ENCODE results near the gene TRAF3. TPM values are rescaled to one million over a fixed set of nuclear protein-coding genes. Genes with fewer than 3 reads are reported as not detected.

The TRAF3 gene
- total RNA-seq, 2 experiments from 2014 or later = 74.4 to 76.8 TPM

GRCh38 chr14:102943454-102943853 lies 166.2 kb downstream of the TRAF3 start:
- CTCF ChIA-PET = no interaction called here
- DNase-seq = no peak
- Mint-ChIP-seq H3K27me3 (ENCODE audit: low read depth) (no peaks in the 10 kb centered on the region), H3K4me1 (ENCODE audit: low read depth) (peaks cover 16% of the 10 kb centered on the region), H3K36me3 (ENCODE audit: low read depth) (no peaks in the 10 kb centered on the region), H3K27ac (no peak overlapping the region), H3K9me3 (no peaks in the 10 kb centered on the region), H3K4me3 (no peak overlapping the region)
- intact Hi-C loops (cut with micrococcal nuclease) = no loop called here

GRCh38 chr14:102943979-102944378 lies 166.7 kb downstream of the TRAF3 start:
- Mint-ChIP-seq H3K27me3 (ENCODE audit: low read depth) (no peaks in the 10 kb centered on the region), H3K27ac (no peak overlapping the region), H3K4me3 (no peak overlapping the region), H3K4me1 (ENCODE audit: low read depth) (peaks cover 19% of the 10 kb centered on the region), H3K9me3 (no peaks in the 10 kb centered on the region), H3K36me3 (ENCODE audit: low read depth) (no peaks in the 10 kb centered on the region)
- intact Hi-C loops (cut with micrococcal nuclease) = no loop called here
- DNase-seq = no peak
- CTCF ChIA-PET = no interaction called here

- Mint-ChIP-seq H3K36me3 (ENCODE audit: low read depth) (no peaks in the 10 kb centered on the region), H3K9me3 (no peaks in the 10 kb centered on the region)
- CTCF ChIA-PET = interaction anchor here (0.6 kb wide), 1 partner anchor 1203 kb away, joined by 4 read pairs; no protein-coding TSS in a partner anchor
Measured at GRCh38 chr14:102944448-102945330, 167.4 kb downstream of the TRAF3 start.

GRCh38 chr14:102945346-102946130 lies 168.3 kb downstream of the TRAF3 start:
- DNase-seq = no peak
- H3K36me3 Mint-ChIP-seq (ENCODE audit: low read depth) = no peaks in the 10 kb centered on the region
- no peak overlapping the region for H3K4me3 Mint-ChIP-seq
- intact Hi-C loops (cut with micrococcal nuclease) = no loop called here
- no peaks in the 10 kb centered on the region for H3K9me3 Mint-ChIP-seq
- CTCF ChIA-PET = interaction anchor here (0.6 kb wide), 1 partner anchor 57 kb away, joined by 4 read pairs; no protein-coding TSS in a partner anchor
- H3K27me3 Mint-ChIP-seq (ENCODE audit: low read depth) = no peaks in the 10 kb centered on the region
- peaks cover 29% of the 10 kb centered on the region for H3K4me1 Mint-ChIP-seq (ENCODE audit: low read depth)
- no peak overlapping the region for H3K27ac Mint-ChIP-seq

More at GRCh38 chr14:102944448-102945330, 167.4 kb downstream of the TRAF3 start:
- H3K4me3 Mint-ChIP-seq = no peak overlapping the region
- H3K27ac Mint-ChIP-seq = no peak overlapping the region
- H3K4me1 Mint-ChIP-seq (ENCODE audit: low read depth) = peaks cover 26% of the 10 kb centered on the region
- H3K27me3 Mint-ChIP-seq (ENCODE audit: low read depth) = no peaks in the 10 kb centered on the region
- DNase-seq = no peak
- intact Hi-C loops (cut with micrococcal nuclease) = no loop called here

GRCh38 chr14:102947321-102948103 lies 170.3 kb downstream of the TRAF3 start:
- intact Hi-C loops (cut with micrococcal nuclease) = no loop called here
- H3K4me3 Mint-ChIP-seq = no peak overlapping the region

GRCh38 chr14:102948698-102949061 lies 171.4 kb downstream of the TRAF3 start:
- no peaks in the 10 kb centered on the region for H3K27me3 Mint-ChIP-seq (ENCODE audit: low read depth)
- intact Hi-C loops (cut with micrococcal nuclease) = no loop called here
- no peaks in the 10 kb centered on the region for H3K9me3 Mint-ChIP-seq
- no peaks in the 10 kb centered on the region for H3K36me3 Mint-ChIP-seq (ENCODE audit: low read depth)
- peak overlapping the region; percentile 28 for H3K27ac Mint-ChIP-seq
- no peak overlapping the region for H3K4me3 Mint-ChIP-seq
- no peak for DNase-seq
- CTCF ChIA-PET = no interaction called here
- H3K4me1 Mint-ChIP-seq (ENCODE audit: low read depth) = peaks cover 29% of the 10 kb centered on the region

More at GRCh38 chr14:102947321-102948103, 170.3 kb downstream of the TRAF3 start:
- Mint-ChIP-seq H3K9me3 (no peaks in the 10 kb centered on the region), H3K27me3 (ENCODE audit: low read depth) (no peaks in the 10 kb centered on the region), H3K4me1 (ENCODE audit: low read depth) (peaks cover 29% of the 10 kb centered on the region), H3K36me3 (ENCODE audit: low read depth) (no peaks in the 10 kb centered on the region), H3K27ac (peak overlapping the region; percentile 56)
- CTCF ChIA-PET = interaction anchor here (0.6 kb wide), 1 partner anchor 51 kb away, joined by 3 read pairs; no protein-coding TSS in a partner anchor
- no peak for DNase-seq

GRCh38 chr14:102949062-102949800 lies 172.0 kb downstream of the TRAF3 start:
- no peaks in the 10 kb centered on the region for H3K27me3 Mint-ChIP-seq (ENCODE audit: low read depth)
- peak overlapping the region; percentile 28 for H3K27ac Mint-ChIP-seq
- H3K9me3 Mint-ChIP-seq = no peaks in the 10 kb centered on the region
- H3K36me3 Mint-ChIP-seq (ENCODE audit: low read depth) = no peaks in the 10 kb centered on the region
- DNase-seq = peak; percentile 69
- intact Hi-C loops (cut with micrococcal nuclease) = no loop called here
- CTCF ChIA-PET = interaction anchor here (0.6 to 0.9 kb wide), 5 partner anchors 189 to 953 kb away, joined by 3 to 6 read pairs (median 3); no protein-coding TSS in a partner anchor
- H3K4me3 Mint-ChIP-seq = peak overlapping the region; percentile 4
- H3K4me1 Mint-ChIP-seq (ENCODE audit: low read depth) = peaks cover 29% of the 10 kb centered on the region

GRCh38 chr14:102949801-102950451 lies 172.7 kb downstream of the TRAF3 start:
- CTCF ChIA-PET = interaction anchor here (0.6 to 0.9 kb wide), 5 partner anchors 190 to 954 kb away, joined by 3 to 6 read pairs (median 3); no protein-coding TSS in a partner anchor
- peaks cover 29% of the 10 kb centered on the region for H3K4me1 Mint-ChIP-seq (ENCODE audit: low read depth)
- H3K36me3 Mint-ChIP-seq (ENCODE audit: low read depth) = no peaks in the 10 kb centered on the region
- DNase-seq = no peak
- no peak overlapping the region for H3K4me3 Mint-ChIP-seq
- intact Hi-C loops (cut with micrococcal nuclease) = no loop called here
- H3K9me3 Mint-ChIP-seq = no peaks in the 10 kb centered on the region
- no peak overlapping the region for H3K27ac Mint-ChIP-seq
- H3K27me3 Mint-ChIP-seq (ENCODE audit: low read depth) = no peaks in the 10 kb centered on the region

GRCh38 chr14:102951034-102951433 lies 173.8 kb downstream of the TRAF3 start:
- Mint-ChIP-seq H3K36me3 (ENCODE audit: low read depth) (no peaks in the 10 kb centered on the region), H3K27ac (no peak overlapping the region), H3K27me3 (ENCODE audit: low read depth) (no peaks in the 10 kb centered on the region), H3K9me3 (no peaks in the 10 kb centered on the region), H3K4me3 (no peak overlapping the region), H3K4me1 (ENCODE audit: low read depth) (peaks cover 29% of the 10 kb centered on the region)
- no peak for DNase-seq
- intact Hi-C loops (cut with micrococcal nuclease) = no loop called here
- CTCF ChIA-PET = no interaction called here

GRCh38 chr14:102951799-102952198 lies 174.6 kb downstream of the TRAF3 start:
- H3K36me3 Mint-ChIP-seq (ENCODE audit: low read depth) = no peaks in the 10 kb centered on the region
- DNase-seq = no peak
- no peak overlapping the region for H3K27ac Mint-ChIP-seq
- CTCF ChIA-PET = no interaction called here
- intact Hi-C loops (cut with micrococcal nuclease) = no loop called here
- H3K9me3 Mint-ChIP-seq = no peaks in the 10 kb centered on the region
- H3K4me3 Mint-ChIP-seq = no peak overlapping the region
- no peaks in the 10 kb centered on the region for H3K27me3 Mint-ChIP-seq (ENCODE audit: low read depth)
- peaks cover 24% of the 10 kb centered on the region for H3K4me1 Mint-ChIP-seq (ENCODE audit: low read depth)

- intact Hi-C loops (cut with micrococcal nuclease) = no loop called here
- Mint-ChIP-seq H3K27ac (no peak overlapping the region), H3K4me1 (ENCODE audit: low read depth) (peaks cover 19% of the 10 kb centered on the region), H3K27me3 (ENCODE audit: low read depth) (no peaks in the 10 kb centered on the region), H3K9me3 (no peaks in the 10 kb centered on the region), H3K36me3 (ENCODE audit: low read depth) (no peaks in the 10 kb centered on the region), H3K4me3 (no peak overlapping the region)
- CTCF ChIA-PET = no interaction called here
- no peak for DNase-seq
Measured at GRCh38 chr14:102952276-102952675, 175.0 kb downstream of the TRAF3 start.

All from activated naive CD4-positive, alpha-beta T cell treated with anti-CD3 and anti-CD28 coated beads for 36 hours (primary cell).